GM12891 (cell line): ENCODE data around the gene GLT8D1.

Experiments
- POLR2A ChIP-seq: IDR thresholded peaks from 2 replicates; pipeline ENCODE4 v1.6.1; 2011; ENCODE audit warnings: low read depth, low read length, control low read depth
- POLR2AphosphoS5 ChIP-seq: IDR thresholded peaks from 2 replicates; pipeline ENCODE4 v1.6.1; 2011; ENCODE audit warnings: low read depth, low read length, control low read depth
- SPI1 ChIP-seq: IDR thresholded peaks from 2 replicates; pipeline ENCODE4 v1.6.1; 2011; ENCODE audit warnings: low read depth, low read length, control low read depth
- TAF1 ChIP-seq: IDR thresholded peaks from 2 replicates; pipeline ENCODE4 v1.6.1; 2011; ENCODE audit warnings: low read depth, low read length, control low read depth

- TF ChIP-seq POLR2A, result no peak
- no peak for TF ChIP-seq TAF1
- no peak for TF ChIP-seq SPI1
- TF ChIP-seq POLR2AphosphoS5, result no peak
Measured at GRCh38 chr3:52721730-52722008, 16.1 kb upstream of the GLT8D1 start.
